ENCODE data around the gene CARNS1. TPM values are rescaled to one million over a fixed set of nuclear protein-coding genes. Genes with fewer than 3 reads are reported as not detected.

Gene CARNS1
- total RNA-seq, 1 experiment from 2014 or later = 1.3 TPM

DNA sequence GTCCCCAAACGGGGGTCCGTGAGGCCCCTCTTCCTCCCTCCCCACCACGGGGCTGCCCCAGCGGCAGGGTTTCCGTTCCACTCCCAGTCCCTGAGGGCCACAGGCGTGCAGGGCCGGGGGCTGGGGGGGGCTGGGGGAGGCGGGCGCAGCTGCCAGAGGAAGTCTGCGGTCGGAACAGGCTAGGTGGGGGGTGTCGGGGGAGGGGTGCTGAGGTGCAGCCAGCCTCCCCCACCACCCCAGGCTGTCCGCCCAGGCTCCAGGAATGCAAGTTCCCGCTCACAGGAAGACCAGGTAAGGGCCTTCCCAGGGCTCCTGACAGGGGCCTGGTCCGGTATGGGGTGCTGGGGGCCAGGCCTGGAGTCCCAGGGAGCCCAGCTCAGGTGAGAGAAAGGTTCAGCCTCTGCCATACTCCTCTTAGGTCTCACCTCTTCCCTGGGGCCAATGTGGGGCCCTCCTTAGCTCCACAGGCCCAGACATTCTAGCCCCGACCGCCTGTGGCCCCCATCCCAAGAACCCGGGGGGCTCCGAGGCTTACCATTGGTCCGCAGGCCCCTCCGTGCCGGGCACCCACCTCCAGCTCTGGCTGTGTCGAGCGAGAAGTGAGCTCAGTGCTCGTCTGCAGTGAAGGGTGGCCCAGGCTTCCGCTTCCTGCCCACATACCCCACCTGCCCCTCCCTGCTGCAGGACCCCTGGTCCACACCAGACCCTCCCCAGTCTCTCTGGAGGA, 21.8 kb downstream of the CARNS1 start, which contains the start of gene PTPRCAP:
TSS of gene PTPRCAP (minus strand) at position 601 of the 727 bp plus-strand sequence. CDS start at position 538, 63 bp downstream.
- Mint-ChIP-seq H3K4me1 (peaks cover 16% of the 10 kb centered on the region), H3K4me3 (no peak within 1 kb of the TSS), H3K36me3 (0 out of 2 replicates have a peak, but pooled peaks cover under 1% of the 10 kb centered on the region), H3K27ac (peak within 1 kb of the TSS; percentile 90), H3K9me3 (no peaks in the 10 kb centered on the region), H3K27me3 (ENCODE audit: low read depth) (no peaks in the 10 kb centered on the region)
- POLR2A ChIA-PET = interaction anchor here (0.7 to 2.2 kb wide), 6 partner anchors 9 to 47 kb away, joined by 3 to 11 read pairs (median 4); partner anchors contain the start of genes PPP1CA and RPS6KB2
- CTCF ChIA-PET = interaction anchor here (0.6 to 4.2 kb wide), 6 partner anchors 9 to 48 kb away, joined by 3 to 31 read pairs (median 4); partner anchors contain the start of genes PPP1CA, RAD9A and RPS6KB2
- peak; percentile 11 for ATAC-seq
- DNase-seq (ENCODE audit: low spot score) = peak; percentile 57
- TF ChIP-seq MAX (CRISPR knock-in tag; IDR thresholded peaks at IDR 0.05) (no peak), GTF2I (CRISPR knock-in tag; conservative IDR thresholded peaks at IDR 0.05) (no peak), ZNF317 (CRISPR knock-in tag; IDR thresholded peaks at IDR 0.05; ENCODE audit: borderline replicate concordance, low read depth) (no peak), ZBTB43 (CRISPR knock-in tag; IDR thresholded peaks at IDR 0.05) (no peak), ATF1 (CRISPR knock-in tag; IDR thresholded peaks at IDR 0.05) (no peak), SMAD3 (CRISPR knock-in tag; IDR thresholded peaks at IDR 0.05; ENCODE audit: borderline replicate concordance) (no peak), NFATC4 (CRISPR knock-in tag; IDR thresholded peaks at IDR 0.05) (no peak), USF1 (CRISPR knock-in tag; IDR thresholded peaks at IDR 0.05) (no peak), CTCF (IDR thresholded peaks at IDR 0.05) (no peak)

- ChIA-PET POLR2A (interaction anchor here (0.7 to 2.2 kb wide), 5 partner anchors 31 to 47 kb away, joined by 3 to 7 read pairs (median 4); partner anchors contain the start of genes PPP1CA and RAD9A), CTCF (interaction anchor here (0.6 to 4.2 kb wide), 4 partner anchors 10 to 48 kb away, joined by 3 to 31 read pairs (median 4); partner anchors contain the start of genes PPP1CA and RPS6KB2)
- TF ChIP-seq HMGA2 (CRISPR knock-in tag; IDR thresholded peaks at IDR 0.05) (no peak), ZNF671 (CRISPR knock-in tag; IDR thresholded peaks at IDR 0.05) (no peak), TEAD1 (CRISPR knock-in tag; IDR thresholded peaks at IDR 0.05) (no peak), STAT6 (CRISPR knock-in tag; conservative IDR thresholded peaks at IDR 0.05; ENCODE audit: low read depth) (no peak)
- TF ChIP-seq, protein P1, sequence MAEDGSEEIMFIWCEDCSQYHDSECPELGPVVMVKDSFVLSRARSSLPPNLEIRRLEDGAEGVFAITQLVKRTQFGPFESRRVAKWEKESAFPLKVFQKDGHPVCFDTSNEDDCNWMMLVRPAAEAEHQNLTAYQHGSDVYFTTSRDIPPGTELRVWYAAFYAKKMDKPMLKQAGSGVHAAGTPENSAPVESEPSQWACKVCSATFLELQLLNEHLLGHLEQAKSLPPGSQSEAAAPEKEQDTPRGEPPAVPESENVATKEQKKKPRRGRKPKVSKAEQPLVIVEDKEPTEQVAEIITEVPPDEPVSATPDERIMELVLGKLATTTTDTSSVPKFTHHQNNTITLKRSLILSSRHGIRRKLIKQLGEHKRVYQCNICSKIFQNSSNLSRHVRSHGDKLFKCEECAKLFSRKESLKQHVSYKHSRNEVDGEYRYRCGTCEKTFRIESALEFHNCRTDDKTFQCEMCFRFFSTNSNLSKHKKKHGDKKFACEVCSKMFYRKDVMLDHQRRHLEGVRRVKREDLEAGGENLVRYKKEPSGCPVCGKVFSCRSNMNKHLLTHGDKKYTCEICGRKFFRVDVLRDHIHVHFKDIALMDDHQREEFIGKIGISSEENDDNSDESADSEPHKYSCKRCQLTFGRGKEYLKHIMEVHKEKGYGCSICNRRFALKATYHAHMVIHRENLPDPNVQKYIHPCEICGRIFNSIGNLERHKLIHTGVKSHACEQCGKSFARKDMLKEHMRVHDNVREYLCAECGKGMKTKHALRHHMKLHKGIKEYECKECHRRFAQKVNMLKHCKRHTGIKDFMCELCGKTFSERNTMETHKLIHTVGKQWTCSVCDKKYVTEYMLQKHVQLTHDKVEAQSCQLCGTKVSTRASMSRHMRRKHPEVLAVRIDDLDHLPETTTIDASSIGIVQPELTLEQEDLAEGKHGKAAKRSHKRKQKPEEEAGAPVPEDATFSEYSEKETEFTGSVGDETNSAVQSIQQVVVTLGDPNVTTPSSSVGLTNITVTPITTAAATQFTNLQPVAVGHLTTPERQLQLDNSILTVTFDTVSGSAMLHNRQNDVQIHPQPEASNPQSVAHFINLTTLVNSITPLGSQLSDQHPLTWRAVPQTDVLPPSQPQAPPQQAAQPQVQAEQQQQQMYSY (CRISPR knock-in tag; IDR thresholded peaks at IDR 0.05) = no peak
- DNase-seq (ENCODE audit: low spot score) (no peak), ATAC-seq (no peak)
- H3K4me3 Mint-ChIP-seq = no peak overlapping the region
- no peaks in the 10 kb centered on the region for H3K9me3 Mint-ChIP-seq
- H3K27me3 Mint-ChIP-seq (ENCODE audit: low read depth) = no peaks in the 10 kb centered on the region
- no peak overlapping the region; the same call in 1 of the 2 replicates for H3K27ac Mint-ChIP-seq
- peaks cover 16% of the 10 kb centered on the region for H3K4me1 Mint-ChIP-seq
- H3K36me3 Mint-ChIP-seq = no peaks in the 10 kb centered on the region
These were observed 22.3 kb downstream of the CARNS1 start for GRCh38 chr11:67437809-67438157.

Data from WTC11 (cell line).